ENCODE results near the gene SLC24A3.

The SLC24A3 gene

GRCh38 chr20:19396460-19397081 lies 184.1 kb downstream of the SLC24A3 start:
- DNase-seq: no peak

GRCh38 chr20:19397226-19397625 lies 184.8 kb downstream of the SLC24A3 start:
- no peak for DNase-seq

- DNase-seq: no peak
These were observed 185.2 kb downstream of the SLC24A3 start for GRCh38 chr20:19397666-19398065.

GRCh38 chr20:19401096-19401495 lies 188.7 kb downstream of the SLC24A3 start:
- DNase-seq: no peak

- DNase-seq: no peak
These were observed 191.1 kb downstream of the SLC24A3 start for GRCh38 chr20:19403549-19403948.

- DNase-seq: no peak
These were observed 192.4 kb downstream of the SLC24A3 start for GRCh38 chr20:19404826-19405225.

GRCh38 chr20:19405958-19406357 lies 193.5 kb downstream of the SLC24A3 start:
- no peak for DNase-seq

GRCh38 chr20:19406381-19406780 lies 193.9 kb downstream of the SLC24A3 start:
- DNase-seq: no peak

- DNase-seq: no peak
These were observed 194.8 kb downstream of the SLC24A3 start for GRCh38 chr20:19407196-19407595.

- no peak for DNase-seq
These were observed 195.3 kb downstream of the SLC24A3 start for GRCh38 chr20:19407736-19408135.

- DNase-seq: no peak
These were observed 196.5 kb downstream of the SLC24A3 start for GRCh38 chr20:19408971-19409370.

GRCh38 chr20:19411811-19412210 lies 199.4 kb downstream of the SLC24A3 start:
- DNase-seq: no peak

- no peak for DNase-seq
These were observed 199.8 kb downstream of the SLC24A3 start for GRCh38 chr20:19412254-19412653.

- no peak for DNase-seq
These were observed 202.2 kb downstream of the SLC24A3 start for GRCh38 chr20:19414600-19414999.

- no peak for DNase-seq
These were observed 203.3 kb downstream of the SLC24A3 start for GRCh38 chr20:19415786-19416185.

GRCh38 chr20:19416627-19417026 lies 204.2 kb downstream of the SLC24A3 start:
- no peak for DNase-seq

GRCh38 chr20:19419396-19419795 lies 207.0 kb downstream of the SLC24A3 start:
- DNase-seq: no peak

GRCh38 chr20:19423097-19423899 lies 210.9 kb downstream of the SLC24A3 start:
- DNase-seq: no peak

GRCh38 chr20:19423900-19424620 lies 211.6 kb downstream of the SLC24A3 start:
- DNase-seq: no peak

- no peak for DNase-seq
These were observed 213.9 kb downstream of the SLC24A3 start for GRCh38 chr20:19426356-19426755.

GRCh38 chr20:19427480-19427879 lies 215.0 kb downstream of the SLC24A3 start:
- DNase-seq: no peak

GRCh38 chr20:19427913-19428312 lies 215.5 kb downstream of the SLC24A3 start:
- no peak for DNase-seq

- no peak for DNase-seq
These were observed 215.9 kb downstream of the SLC24A3 start for GRCh38 chr20:19428324-19428723.

- DNase-seq: no peak
These were observed 217.1 kb downstream of the SLC24A3 start for GRCh38 chr20:19429538-19429937.
